Measurements from ENCODE around the gene CD163L1.

GRCh38 chr12:7339675-7340074 is 104.3 kb downstream of the CD163L1 start:
- no peak for TF ChIP-seq CTCF (IDR thresholded peaks at IDR 0.05; ENCODE audit: low read depth, low read length)
- no peak for TF ChIP-seq POLR2A (IDR thresholded peaks at IDR 0.05; ENCODE audit: extremely low read depth, insufficient read length)
- no peak for TF ChIP-seq MAX (IDR thresholded peaks at IDR 0.05; ENCODE audit: low read depth, low read length)
- TF ChIP-seq MYC (IDR thresholded peaks at IDR 0.05; ENCODE audit: low read depth, low read length) = no peak
